Fibroblast of lung (primary cell): ENCODE data around the gene AFAP1L2. TPM values are rescaled to one million over a fixed set of nuclear protein-coding genes. Genes with fewer than 3 reads are reported as not detected.

Experiments
- DNase-seq, 2 donors: peaks; one replicate each; pipeline versions ENCODE4 v3.0.0 to v3.0.0-alpha.2; 2010; ENCODE audit warnings: low read depth in 2 of 2
- H2AFZ ChIP-seq: 2 replicates; pipeline ENCODE4 v1.5.1; 2012; ENCODE audit warnings: low read length, control low read depth, inconsistent platforms
- H3K27ac ChIP-seq: 2 replicates; pipeline ENCODE4 v1.5.1; 2011; ENCODE audit warnings: low read length, control low read depth; ENCODE audit not compliant: insufficient read depth
- H3K27me3 ChIP-seq: 2 replicates; pipeline ENCODE4 v1.5.1; 2011; ENCODE audit warnings: mild to moderate bottlenecking, low read length; ENCODE audit not compliant: control insufficient read depth, insufficient read depth
- H3K36me3 ChIP-seq: 2 replicates; pipeline ENCODE4 v1.5.1; 2011; ENCODE audit warnings: low read length; ENCODE audit not compliant: control insufficient read depth, insufficient read depth
- H3K4me1 ChIP-seq: 2 replicates; pipeline ENCODE4 v1.5.1; 2011; ENCODE audit warnings: low read length; ENCODE audit not compliant: control insufficient read depth, insufficient read depth; ENCODE audit errors: extremely low read depth
- H3K4me2 ChIP-seq: 2 replicates; pipeline ENCODE4 v1.5.1; 2011; ENCODE audit warnings: low read length, control low read depth; ENCODE audit not compliant: insufficient read depth; ENCODE audit errors: extremely low read depth
- H3K4me3 ChIP-seq, 4 experiments: fragments of 200-600 bp in 1 of 4; sonication (generic) in 1 of 4; replicated peaks in 1 of 4; 2 replicates each; pipeline ENCODE4 v1.5.1; 2011 to 2016; ENCODE audit warnings: low read length in 4 of 4, low read depth in 3 of 4, mild to moderate bottlenecking in 3 of 4, control low read depth in 2 of 4, inconsistent platforms in 1 of 4, mixed read lengths in 1 of 4; ENCODE audit not compliant: insufficient read depth in 1 of 4; ENCODE audit errors: control extremely low read depth in 1 of 4
- H3K79me2 ChIP-seq: 2 replicates; pipeline ENCODE4 v1.5.1; 2012; ENCODE audit warnings: mild to moderate bottlenecking, low read length, inconsistent platforms; ENCODE audit not compliant: control insufficient read depth, insufficient read depth
- H3K9ac ChIP-seq: 2 replicates; pipeline ENCODE4 v1.5.1; 2011; ENCODE audit warnings: mild to moderate bottlenecking, low read length, control low read depth; ENCODE audit not compliant: insufficient read depth
- H3K9me3 ChIP-seq: 2 replicates; pipeline ENCODE4 v1.5.1; 2012; ENCODE audit warnings: low read depth, low read length; ENCODE audit not compliant: control insufficient read depth, insufficient read depth
- H4K20me1 ChIP-seq: 2 replicates; pipeline ENCODE4 v1.5.1; 2011; ENCODE audit warnings: low read length; ENCODE audit not compliant: control insufficient read depth, insufficient read depth; ENCODE audit errors: extremely low read depth
- CTCF ChIP-seq, 2 donors: IDR thresholded peaks in 1 of 2; conservative IDR thresholded peaks in 1 of 2; 1 replicate in 1 of 2; 2 replicates in 1 of 2; pipeline ENCODE4 v1.5.1; 2011 to 2012; ENCODE audit warnings: low read length in 2 of 2, control low read depth in 1 of 2, inconsistent platforms in 1 of 2, low read depth in 1 of 2, mild to moderate bottlenecking in 1 of 2
- EZH2 ChIP-seq: IDR thresholded peaks from 2 replicates; pipeline ENCODE4 v1.5.1; 2012; ENCODE audit warnings: low read length, control low read depth, mild to moderate bottlenecking; ENCODE audit errors: missing control alignments
- polyA plus RNA-seq, 2 donors: library from polyadenylated mRNA; depleted of rRNA in 1 of 2; stranded (reverse) in 1 of 2; unstranded in 1 of 2; fragments of >200 nt; gene quantifications; 2 replicates each; pipeline ENCODE4 v1.2.1, GENCODE V29; 2011 to 2012; ENCODE audit warnings: missing spikeins in 1 of 2
- total RNA-seq: library from RNA; depleted of rRNA; stranded (reverse); fragments of >200 nt; gene quantifications from 2 replicates; pipeline ENCODE4 v1.2.1, GENCODE V29; 2014

The AFAP1L2 gene
- total and polyA plus RNA-seq, 2 donors (not counting 1 experiment from before 2014, with no cell fraction given), result 0.17 to 9.6 TPM

- no peak overlapping the region for H3K9ac ChIP-seq
- no peaks in the 10 kb centered on the region for H3K79me2 ChIP-seq
- H3K9me3 ChIP-seq, result no peaks in the 10 kb centered on the region
- no peak for TF ChIP-seq CTCF (conservative IDR thresholded peaks at IDR 0.05 in 1 of 2, IDR thresholded peaks at IDR 0.05 in 1 of 2; ENCODE audit: low read depth in 1 of 2, low read length in 2 of 2)
- TF ChIP-seq EZH2, result no peak
- H3K4me3 ChIP-seq, result no peak overlapping the region
- no peak overlapping the region for H3K27ac ChIP-seq
- H2AFZ ChIP-seq, result no peak overlapping the region
- H3K4me1 ChIP-seq, result no peaks in the 10 kb centered on the region
- no peak overlapping the region for H3K4me2 ChIP-seq
- H3K27me3 ChIP-seq, result no peaks in the 10 kb centered on the region
- no peak for DNase-seq
- no peaks in the 10 kb centered on the region for H4K20me1 ChIP-seq
- H3K36me3 ChIP-seq, result no peaks in the 10 kb centered on the region
Observed at GRCh38 chr10:114441107-114441506, 36.8 kb upstream of the AFAP1L2 start.

- H3K9ac ChIP-seq, result no peak overlapping the region
- DNase-seq, result peak in 1 of 2 donors; percentile 44
- no peaks in the 10 kb centered on the region for H4K20me1 ChIP-seq
Observed at GRCh38 chr10:114437473-114438292, 33.4 kb upstream of the AFAP1L2 start.

GRCh38 chr10:114436941-114437340 is 32.6 kb upstream of the AFAP1L2 start:
- Histone ChIP-seq H3K4me1 (peaks cover 2% of the 10 kb centered on the region), H3K79me2 (no peaks in the 10 kb centered on the region), H3K4me3 (no peak overlapping the region), H3K36me3 (no peaks in the 10 kb centered on the region), H3K4me2 (no peak overlapping the region), H3K9me3 (no peaks in the 10 kb centered on the region), H3K27me3 (no peaks in the 10 kb centered on the region), H4K20me1 (no peaks in the 10 kb centered on the region), H2AFZ (no peak overlapping the region), H3K27ac (no peak overlapping the region), H3K9ac (no peak overlapping the region)
- no peak for TF ChIP-seq EZH2
- no peak for DNase-seq

More at GRCh38 chr10:114437473-114438292, 33.4 kb upstream of the AFAP1L2 start:
- Histone ChIP-seq H3K4me3 (no peak overlapping the region), H3K79me2 (no peaks in the 10 kb centered on the region), H3K27ac (no peak overlapping the region), H2AFZ (no peak overlapping the region), H3K27me3 (no peaks in the 10 kb centered on the region), H3K4me2 (no peak overlapping the region), H3K4me1 (peaks cover 2% of the 10 kb centered on the region), H3K36me3 (no peaks in the 10 kb centered on the region), H3K9me3 (no peaks in the 10 kb centered on the region)
- peak; percentile 55 to 68 for TF ChIP-seq CTCF (conservative IDR thresholded peaks at IDR 0.05 in 1 of 2, IDR thresholded peaks at IDR 0.05 in 1 of 2; ENCODE audit: low read depth in 1 of 2, low read length in 2 of 2)
- TF ChIP-seq EZH2, result no peak
